Femur (tissue), 1 donor: ENCODE results near the gene MTERF4.

Experiments
- DNase-seq: peaks from one replicate; pipeline ENCODE4 v3.0.0-alpha.2; 2017

The MTERF4 gene

GRCh38 chr2:241087420-241088268 lies 14.4 kb downstream of the MTERF4 start:
- no peak for DNase-seq

- no peak for DNase-seq
These were observed 17.1 kb downstream of the MTERF4 start for GRCh38 chr2:241084856-241085444.

DNA sequence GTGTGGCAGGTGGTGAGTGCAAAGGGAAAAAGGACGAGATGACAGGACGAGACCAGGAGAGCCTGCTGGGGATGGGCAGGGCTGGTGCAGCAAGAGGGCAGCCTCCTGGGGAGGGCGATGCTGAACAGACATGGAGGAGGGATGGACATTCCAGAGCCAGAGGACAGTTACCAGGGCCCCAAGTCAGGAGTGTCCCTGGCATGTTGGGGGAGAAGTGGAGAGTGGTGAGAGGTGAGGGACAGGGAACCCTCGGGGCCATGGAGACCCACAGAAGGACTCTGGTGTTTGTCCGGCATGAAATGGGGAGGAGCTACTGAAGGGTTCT lies 19.0 kb downstream of the MTERF4 start:
- no peak for DNase-seq

GRCh38 chr2:241082341-241083090 lies 19.6 kb downstream of the MTERF4 start:
- no peak for DNase-seq

DNA sequence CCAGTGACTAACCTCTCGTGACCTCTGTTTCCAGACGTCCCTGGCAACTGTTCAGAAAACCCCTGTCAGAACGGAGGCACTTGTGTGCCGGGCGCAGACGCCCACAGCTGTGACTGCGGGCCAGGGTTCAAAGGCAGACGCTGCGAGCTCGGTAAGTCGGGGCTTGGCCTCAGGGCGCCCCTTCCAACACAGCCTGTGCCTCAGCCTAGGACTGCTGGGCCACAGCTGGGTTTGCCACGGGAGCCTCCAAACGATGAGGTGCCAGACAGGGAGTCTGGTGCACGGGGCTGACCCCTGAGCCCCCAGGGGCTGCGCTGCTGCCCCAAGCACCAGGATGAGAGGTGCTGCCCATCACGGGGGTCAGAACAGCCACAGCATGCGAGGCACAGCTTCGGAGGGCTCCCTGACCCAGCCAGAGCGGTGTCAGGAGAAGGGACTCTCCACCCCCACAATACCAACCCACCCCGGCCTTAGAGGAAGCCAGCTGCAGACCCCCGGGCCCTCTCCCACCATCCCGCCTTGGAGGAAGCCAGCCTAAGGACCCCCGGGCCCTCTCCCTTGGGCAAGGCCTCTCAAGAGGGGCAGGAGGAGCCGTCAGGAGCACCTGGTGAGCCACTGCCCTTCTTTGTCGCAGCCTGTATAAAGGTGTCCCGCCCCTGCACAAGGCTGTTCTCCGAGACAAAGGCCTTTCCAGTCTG lies 20.3 kb downstream of the MTERF4 start:
- DNase-seq = no peak

DNA sequence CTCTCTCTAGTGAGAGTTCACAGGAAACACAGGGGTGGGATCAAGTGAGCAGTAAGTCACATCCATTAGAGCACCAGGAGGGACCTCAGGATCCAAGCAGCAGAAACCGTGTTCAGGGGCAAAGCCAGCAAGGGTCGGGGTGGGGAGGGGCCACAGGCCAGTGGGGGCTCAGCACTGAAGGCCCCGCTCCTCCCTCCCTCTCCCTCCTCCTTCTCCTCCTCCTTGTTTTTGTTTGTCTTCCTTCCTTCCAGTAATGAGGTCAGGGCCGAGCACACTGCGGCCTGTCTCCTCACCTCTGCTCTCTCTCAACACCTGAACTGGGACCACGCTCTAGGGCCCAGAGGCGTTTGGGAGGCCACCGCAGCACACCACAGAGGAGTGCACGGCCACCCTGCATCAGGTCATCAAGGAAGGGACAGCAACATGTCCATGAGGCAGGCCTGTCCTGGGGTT lies 20.9 kb downstream of the MTERF4 start:
- no peak for DNase-seq

DNA sequence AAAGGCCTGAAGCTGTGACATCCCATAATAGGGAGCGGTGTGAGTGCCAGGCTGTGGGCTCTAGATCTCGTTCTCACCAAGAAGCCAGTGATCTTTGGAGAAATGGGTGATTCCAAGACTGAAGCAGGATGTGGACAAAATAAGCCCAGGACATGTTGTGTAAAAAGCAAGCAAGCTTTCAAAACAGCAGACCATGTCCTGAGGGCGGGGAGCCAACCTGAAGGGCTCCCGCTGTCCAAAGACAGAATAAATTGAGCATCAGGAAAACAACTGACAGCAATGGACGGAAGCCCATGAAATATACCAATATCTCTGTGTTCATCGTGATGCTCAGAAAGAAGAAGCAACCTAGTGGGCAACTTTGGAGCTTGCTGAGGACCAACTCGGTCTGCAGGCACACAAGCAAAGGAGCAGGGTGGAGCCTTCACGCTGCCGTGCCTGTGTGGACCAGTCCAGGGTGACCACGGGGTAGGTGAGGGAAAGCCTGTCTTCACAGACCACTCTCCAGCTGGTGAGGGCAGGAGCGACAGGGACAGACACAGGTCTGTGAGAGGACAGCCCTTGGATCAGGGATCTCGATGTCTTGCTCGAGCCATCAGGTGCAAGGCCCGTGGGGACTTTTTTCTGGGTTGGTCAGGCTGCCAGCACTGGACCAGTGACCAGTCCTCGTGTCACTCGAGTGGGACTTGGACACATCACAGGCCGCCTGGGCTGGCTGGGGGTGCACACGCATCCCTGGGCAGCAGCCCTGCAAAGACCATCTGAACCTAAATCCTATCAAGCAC lies 21.5 kb downstream of the MTERF4 start:
- DNase-seq = no peak

GRCh38 chr2:241074901-241075540 lies 27.1 kb downstream of the MTERF4 start:
- no peak for DNase-seq

GRCh38 chr2:241074065-241074818 lies 27.8 kb downstream of the MTERF4 start:
- no peak for DNase-seq

DNA sequence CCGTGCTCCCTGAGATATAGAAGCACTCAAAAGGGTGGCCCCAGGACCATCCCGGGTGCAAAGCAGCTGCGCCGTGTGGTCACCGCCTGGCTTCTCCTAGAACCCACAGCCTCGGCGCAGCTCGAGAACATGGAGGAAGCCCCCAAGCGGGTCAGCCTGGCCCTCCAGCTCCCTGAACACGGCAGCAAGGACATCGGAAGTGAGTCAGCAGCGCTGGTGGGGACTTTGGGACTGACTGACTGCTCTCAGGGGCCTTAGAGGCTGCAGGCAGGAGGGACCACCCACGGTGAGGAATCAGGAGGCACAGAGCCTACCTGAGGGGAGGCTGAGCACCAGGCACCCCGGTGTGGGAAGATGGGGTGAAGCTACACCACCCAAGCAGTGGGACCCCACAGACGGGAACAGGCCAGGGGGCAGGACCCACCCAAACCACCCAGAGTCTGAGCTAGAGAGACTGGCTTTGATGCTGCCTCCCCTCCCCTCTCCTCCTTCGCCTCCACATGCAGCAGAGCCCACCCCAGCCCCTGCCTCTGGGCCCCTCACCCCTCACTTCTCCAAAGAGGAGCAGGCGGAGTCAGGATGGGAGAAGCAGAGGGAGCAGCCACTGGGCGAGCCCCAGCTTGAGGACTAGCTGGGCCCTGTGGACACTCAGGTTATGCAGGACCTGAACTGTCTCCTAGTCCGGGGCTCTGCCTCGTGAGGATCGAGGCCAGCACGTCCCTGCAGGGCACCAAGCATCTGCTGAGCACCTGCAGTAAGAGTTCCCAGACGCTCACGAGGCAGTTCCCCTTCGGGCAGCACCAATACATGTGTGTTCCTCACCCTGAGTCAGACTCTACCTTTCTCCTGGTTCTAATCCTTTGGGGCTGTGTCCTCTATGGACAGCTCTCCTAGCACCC lies 28.7 kb downstream of the MTERF4 start:
- no peak for DNase-seq

DNA sequence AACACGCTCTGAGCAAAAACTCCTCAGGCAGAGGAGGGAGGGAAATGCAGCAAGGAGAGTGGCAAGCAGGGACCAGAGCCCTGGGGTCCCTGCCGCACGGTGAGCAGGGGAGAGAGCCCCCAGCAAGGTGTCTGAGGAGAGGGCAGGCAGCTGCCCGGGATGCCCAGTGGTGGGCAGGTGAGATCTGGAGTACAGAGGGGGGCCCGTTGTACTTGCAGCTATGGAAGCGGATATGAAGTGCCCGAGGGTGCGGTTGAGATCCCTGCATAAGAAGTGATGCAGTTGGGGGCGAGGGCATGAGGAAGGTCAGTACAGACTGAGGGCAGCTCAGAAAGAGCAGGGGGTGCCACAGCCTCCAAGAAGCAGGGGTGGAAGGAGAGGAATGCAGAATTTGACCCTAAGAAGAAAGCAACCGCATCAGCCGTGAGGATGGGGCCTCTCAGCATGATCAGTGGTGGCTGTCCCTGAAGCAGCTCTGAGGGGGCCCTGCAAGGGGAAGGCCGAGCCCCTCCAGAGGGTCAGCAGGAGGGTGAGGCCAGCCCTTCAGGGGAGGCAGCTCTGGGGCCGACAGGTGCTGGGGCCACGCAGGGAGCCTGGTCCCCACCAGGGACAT lies 29.4 kb downstream of the MTERF4 start:
- DNase-seq = no peak

DNA sequence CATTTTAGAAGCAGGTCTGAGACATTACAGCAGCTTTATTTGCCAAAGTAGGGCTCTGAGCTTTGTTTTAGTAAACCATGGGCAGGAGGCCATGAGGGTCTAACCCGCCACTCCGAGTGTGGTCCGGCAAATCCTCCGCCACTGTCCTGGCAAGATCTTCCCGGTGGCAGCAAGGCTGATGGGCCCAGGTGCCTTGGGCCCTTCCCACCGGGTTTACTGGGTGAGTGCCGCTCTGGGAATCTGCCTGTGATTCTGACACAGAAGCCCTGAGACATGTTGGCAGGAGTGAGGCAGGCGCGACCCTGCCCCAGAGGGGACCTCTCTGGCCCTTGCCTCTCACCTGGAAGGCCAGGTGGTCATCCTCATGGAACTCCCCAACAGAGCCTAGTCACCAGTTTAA lies 29.9 kb downstream of the MTERF4 start:
- no peak for DNase-seq

- no peak for DNase-seq
These were observed 30.4 kb downstream of the MTERF4 start for GRCh38 chr2:241071677-241072111.

GRCh38 chr2:241070811-241071676 lies 31.0 kb downstream of the MTERF4 start:
- DNase-seq = no peak

DNA sequence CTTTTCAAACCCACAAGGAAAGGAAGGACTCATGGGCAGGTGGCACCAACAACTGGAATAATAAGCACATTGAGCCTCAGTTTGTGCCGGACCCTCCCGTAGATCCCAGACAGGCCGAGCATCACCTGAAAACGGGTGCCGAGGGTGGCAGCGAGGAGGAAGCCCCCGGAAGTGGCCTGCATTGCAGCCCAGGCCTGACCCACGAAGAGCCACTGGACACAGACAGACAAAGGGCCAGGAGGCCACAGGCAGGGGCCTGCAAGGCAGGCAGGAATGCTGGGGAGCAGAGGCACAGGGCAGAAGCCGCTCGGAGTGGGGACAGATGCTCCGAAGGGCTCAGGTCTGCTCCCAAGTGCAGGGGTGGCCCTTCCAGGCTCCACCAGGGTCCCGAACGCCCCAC lies 31.7 kb downstream of the MTERF4 start:
- DNase-seq = no peak

DNA sequence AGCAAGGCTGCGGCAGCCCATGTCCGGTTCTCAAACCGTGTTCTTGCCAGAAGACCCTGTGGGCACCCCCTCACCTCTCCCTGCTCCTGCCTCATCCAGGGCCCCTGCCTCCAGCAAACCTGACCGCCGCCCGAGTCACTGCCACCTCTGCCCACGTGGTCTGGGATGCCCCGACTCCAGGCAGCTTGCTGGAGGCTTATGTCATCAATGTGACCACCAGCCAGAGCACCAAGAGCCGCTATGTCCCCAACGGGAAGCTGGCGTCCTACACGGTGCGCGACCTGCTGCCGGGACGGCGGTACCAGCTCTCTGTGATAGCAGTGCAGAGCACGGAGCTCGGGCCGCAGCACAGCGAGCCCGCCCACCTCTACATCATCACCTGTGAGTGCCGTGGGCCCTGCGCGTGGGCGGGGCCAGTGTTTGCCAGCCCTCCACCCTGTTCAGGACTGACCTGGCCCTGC lies 32.2 kb downstream of the MTERF4 start:
- DNase-seq = no peak

DNA sequence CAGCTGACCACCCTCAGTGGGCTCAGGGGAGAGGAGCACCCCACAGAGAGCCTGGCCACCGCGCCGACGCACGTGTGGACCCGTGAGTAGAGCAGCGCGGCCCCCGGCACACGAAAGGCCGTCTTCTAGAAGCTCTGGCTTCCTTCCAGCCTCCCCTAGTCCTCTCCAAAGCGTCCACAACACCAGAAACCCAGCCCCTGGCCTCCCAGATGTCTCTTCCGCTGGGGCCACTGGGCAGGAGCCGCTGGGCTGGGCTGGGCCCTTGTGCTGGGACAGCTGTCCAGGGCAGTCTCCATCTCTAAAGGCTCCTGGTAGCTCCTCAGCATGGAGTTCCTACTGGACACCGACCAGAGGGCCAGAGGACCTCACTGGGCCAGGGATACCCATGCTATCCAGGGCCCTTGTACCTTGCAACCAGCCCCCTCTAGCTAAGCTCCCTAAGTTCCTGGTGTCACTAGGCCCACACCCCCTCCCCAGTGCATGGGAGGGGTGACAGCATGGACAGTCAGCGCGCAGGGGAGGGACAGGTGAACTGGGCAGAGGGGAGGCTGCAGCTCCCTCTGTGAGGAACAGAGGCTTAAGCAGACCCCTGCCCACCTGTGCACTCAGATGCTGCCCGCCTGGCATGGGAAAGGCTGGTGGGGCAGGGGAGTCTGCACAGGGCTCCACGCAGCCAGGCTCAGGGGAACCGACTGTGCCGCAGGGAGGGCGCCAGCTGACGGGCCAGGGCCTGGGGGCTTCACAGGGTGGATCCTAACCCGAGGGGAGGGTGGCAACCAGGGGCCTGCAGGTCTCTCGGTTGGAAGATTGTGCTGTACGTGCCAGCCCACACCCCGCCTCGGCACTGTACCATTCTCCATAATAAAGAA lies 32.9 kb downstream of the MTERF4 start:
- DNase-seq = no peak
